Transverse colon (tissue), 4 donors: Measurements from ENCODE around the gene FOXP2. TPM values are rescaled to one million over a fixed set of nuclear protein-coding genes. Genes with fewer than 3 reads are reported as not detected.

ENCODE experiments used
- DNase-seq: peaks from one replicate; pipeline ENCODE4 v3.0.0-alpha.2; 2019
- H3K27ac ChIP-seq, 4 donors: fragments of 200-600 bp; sonication (generic); 2 replicates each; pipeline ENCODE4 v1.5.1; 2016 to 2018; ENCODE audit warnings: inconsistent platforms in 4 of 4
- H3K27me3 ChIP-seq: fragments of 200-600 bp; sonication (generic); 2 replicates; pipeline ENCODE4 v1.5.1; 2017; ENCODE audit warnings: inconsistent platforms
- H3K36me3 ChIP-seq, 4 donors: fragments of 200-600 bp; sonication (generic); 2 replicates each; pipeline ENCODE4 v1.5.1; 2017 to 2019; ENCODE audit warnings: inconsistent platforms in 4 of 4
- H3K4me1 ChIP-seq, 4 donors: fragments of 200-600 bp; sonication (generic); 2 replicates each; pipeline ENCODE4 v1.5.1; 2017 to 2020; ENCODE audit warnings: inconsistent platforms in 4 of 4
- H3K4me3 ChIP-seq, 4 donors: fragments of 200-600 bp; sonication (generic); 1 replicate in 1 of 4; 2 replicates in 3 of 4; pipeline versions ENCODE4 v1.5.1 to v1.6.1; 2017 to 2019; ENCODE audit warnings: inconsistent platforms in 4 of 4
- H3K9me3 ChIP-seq, 2 donors: fragments of 200-600 bp; sonication (generic); 2 replicates each; pipeline ENCODE4 v1.5.1; 2017 to 2019; ENCODE audit warnings: inconsistent platforms in 2 of 2
- EP300 ChIP-seq: sonication (generic); formaldehyde crosslinking; IDR thresholded peaks from one replicate; pipeline ENCODE4 v1.6.1; 2017; ENCODE audit warnings: antibody characterized with exemption, low read depth
- POLR2A ChIP-seq: fragments of 450-650 bp; IDR thresholded peaks from one replicate; pipeline ENCODE4 v1.6.1; 2016; ENCODE audit warnings: antibody characterized with exemption, mild to moderate bottlenecking, moderate library complexity
- POLR2AphosphoS5 ChIP-seq, 3 donors: sonication (generic); formaldehyde crosslinking; IDR thresholded peaks; one replicate each; pipeline ENCODE4 v1.6.1; 2016; ENCODE audit warnings: antibody characterized with exemption in 3 of 3
- WGBS, 2 donors: methylation state at CpG; one replicate each; pipeline ENCODE4 v1.1.5; 2018; ENCODE audit warnings: low coverage in 1 of 2; 5-methylcytosine and 5-hydroxymethylcytosine counted together
- in situ Hi-C, 4 donors: fragments of 200-750 bp; cut with MboI; loops; one replicate each; pipeline versions ENCODE4 v1.15.0 to v1.15.1; 2017; ENCODE audit warnings: low sequenced_read_pairs in 3 of 4, low pct_ligation_motif_present in 1 of 4, low pct_unique_long_range_greater_than_20kb in 1 of 4
- intact Hi-C: fragments of 100-400 bp; cut with DNase I; formaldehyde crosslinking; loops from one replicate; pipeline ENCODE4 v1.15.1; 2023; ENCODE audit warnings: low total_unique reads
- total RNA-seq, 4 donors: library from RNA; depleted of rRNA; stranded (reverse); fragments of >200 nt; gene quantifications; one replicate each; pipeline ENCODE4 v1.1.0, GENCODE V29; 2016
- TF ChIP-seq, protein P1 (sequence below), 5 experiments: fragments of 200-600 bp in 3 of 5; fragments of 450-650 bp in 2 of 5; sonication (generic) in 3 of 5; IDR thresholded peaks; 1 replicate in 2 of 5; 2 replicates in 3 of 5; pipeline ENCODE4 v1.5.1; 2016 to 2017; ENCODE audit warnings: antibody characterized with exemption in 5 of 5, inconsistent platforms in 3 of 5, mild to moderate bottlenecking in 2 of 5, moderate library complexity in 1 of 5

Gene FOXP2
- total RNA-seq, 4 donors from 2014 or later, result 20.5 to 102 (median 34.0) TPM

DNA sequence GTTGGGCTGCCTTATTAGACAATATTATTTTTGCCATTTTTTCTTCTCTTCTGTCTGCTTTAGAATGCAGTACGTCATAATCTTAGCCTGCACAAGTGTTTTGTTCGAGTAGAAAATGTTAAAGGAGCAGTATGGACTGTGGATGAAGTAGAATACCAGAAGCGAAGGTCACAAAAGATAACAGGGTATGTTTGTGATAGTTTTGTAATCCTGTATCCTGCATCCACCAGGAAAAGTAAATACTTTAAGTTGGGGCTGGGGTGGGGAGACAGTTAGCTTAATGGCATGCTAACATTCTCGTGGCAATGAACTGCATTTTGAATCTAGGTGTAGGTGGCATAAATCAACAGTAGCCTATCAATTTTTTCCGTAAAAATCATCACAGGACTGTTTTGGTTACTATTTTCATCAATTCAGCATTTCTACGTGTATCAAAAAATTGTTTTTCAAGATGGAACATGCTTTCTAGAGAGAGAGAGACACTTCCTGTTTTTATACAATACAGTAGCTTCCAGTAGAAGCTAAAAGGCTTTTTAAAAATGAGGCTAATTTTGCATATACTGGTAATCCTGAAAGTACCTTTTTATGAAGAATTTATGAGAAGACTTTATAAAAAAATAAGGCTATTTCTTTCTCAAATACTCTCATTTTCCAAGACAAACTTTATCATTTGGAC, 247.5 kb downstream of the FOXP2 start:
- in situ Hi-C loops (loop anchor here in 2 of 4 donors (25.0 kb wide), 2 partner anchors 425 to 575 kb away; no protein-coding TSS in a partner anchor), intact Hi-C loops (loop anchor here (10.0 kb wide), 1 partner anchor 577 kb away; no protein-coding TSS in a partner anchor)
- Histone ChIP-seq H3K9me3 (no peaks in the 10 kb centered on the region), H3K4me3 (no peak overlapping the region), H3K27ac (no peak overlapping the region), H3K4me1 (no peaks in the 10 kb centered on the region), H3K36me3 (no peaks in the 10 kb centered on the region), H3K27me3 (no peaks in the 10 kb centered on the region)
- no peak for DNase-seq
- TF ChIP-seq, protein P1, sequence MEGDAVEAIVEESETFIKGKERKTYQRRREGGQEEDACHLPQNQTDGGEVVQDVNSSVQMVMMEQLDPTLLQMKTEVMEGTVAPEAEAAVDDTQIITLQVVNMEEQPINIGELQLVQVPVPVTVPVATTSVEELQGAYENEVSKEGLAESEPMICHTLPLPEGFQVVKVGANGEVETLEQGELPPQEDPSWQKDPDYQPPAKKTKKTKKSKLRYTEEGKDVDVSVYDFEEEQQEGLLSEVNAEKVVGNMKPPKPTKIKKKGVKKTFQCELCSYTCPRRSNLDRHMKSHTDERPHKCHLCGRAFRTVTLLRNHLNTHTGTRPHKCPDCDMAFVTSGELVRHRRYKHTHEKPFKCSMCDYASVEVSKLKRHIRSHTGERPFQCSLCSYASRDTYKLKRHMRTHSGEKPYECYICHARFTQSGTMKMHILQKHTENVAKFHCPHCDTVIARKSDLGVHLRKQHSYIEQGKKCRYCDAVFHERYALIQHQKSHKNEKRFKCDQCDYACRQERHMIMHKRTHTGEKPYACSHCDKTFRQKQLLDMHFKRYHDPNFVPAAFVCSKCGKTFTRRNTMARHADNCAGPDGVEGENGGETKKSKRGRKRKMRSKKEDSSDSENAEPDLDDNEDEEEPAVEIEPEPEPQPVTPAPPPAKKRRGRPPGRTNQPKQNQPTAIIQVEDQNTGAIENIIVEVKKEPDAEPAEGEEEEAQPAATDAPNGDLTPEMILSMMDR (IDR thresholded peaks at IDR 0.05), result no peak
- TF ChIP-seq POLR2AphosphoS5 (IDR thresholded peaks at IDR 0.05) (no peak), POLR2A (no peak), EP300 (no peak)
- 69 to 73% methylated on average over 6 of the region's 6 CpGs for WGBS, 2 donors

DNA sequence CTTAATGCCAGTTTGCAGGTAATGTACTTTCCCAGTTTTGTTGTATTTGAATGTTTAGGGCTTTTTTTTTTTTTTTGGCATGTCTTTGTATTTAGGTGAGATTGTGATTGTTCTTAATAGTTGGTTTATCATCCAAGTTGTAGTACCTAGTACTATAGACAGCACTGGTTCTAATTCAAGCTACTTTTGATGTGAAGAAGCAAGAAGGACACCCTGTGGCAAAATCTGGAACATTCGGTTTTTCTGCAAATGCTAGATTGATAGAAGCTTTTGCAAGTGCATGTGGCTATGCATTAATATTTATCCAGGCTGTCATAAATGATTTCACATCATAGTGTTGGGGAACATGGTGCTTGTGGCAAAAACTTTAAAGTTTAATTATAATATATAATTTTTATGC, 248.9 kb downstream of the FOXP2 start:
- H3K9me3 ChIP-seq, result no peaks in the 10 kb centered on the region
- intact Hi-C loops (loop anchor here (10.0 kb wide), 1 partner anchor 579 kb away; no protein-coding TSS in a partner anchor), in situ Hi-C loops (loop anchor here in 2 of 4 donors (25.0 kb wide), 2 partner anchors 426 to 576 kb away; no protein-coding TSS in a partner anchor)
- H3K27me3 ChIP-seq, result no peaks in the 10 kb centered on the region
- no peak overlapping the region for H3K27ac ChIP-seq
- 49% methylated on average over 1 of the region's 1 CpG; no CpG with 5 or more reads in 1 of the 2 donors for WGBS, 2 donors
- TF ChIP-seq POLR2AphosphoS5 (IDR thresholded peaks at IDR 0.05), result no peak
- TF ChIP-seq, protein P1 (IDR thresholded peaks at IDR 0.05), result peak in 4 of 5 experiments; percentile 19 to 44 (median 28)
- DNase-seq, result peak; percentile 8
- H3K4me3 ChIP-seq, result no peak overlapping the region
- no peaks in the 10 kb centered on the region for H3K36me3 ChIP-seq
- H3K4me1 ChIP-seq, result no peaks in the 10 kb centered on the region

DNA sequence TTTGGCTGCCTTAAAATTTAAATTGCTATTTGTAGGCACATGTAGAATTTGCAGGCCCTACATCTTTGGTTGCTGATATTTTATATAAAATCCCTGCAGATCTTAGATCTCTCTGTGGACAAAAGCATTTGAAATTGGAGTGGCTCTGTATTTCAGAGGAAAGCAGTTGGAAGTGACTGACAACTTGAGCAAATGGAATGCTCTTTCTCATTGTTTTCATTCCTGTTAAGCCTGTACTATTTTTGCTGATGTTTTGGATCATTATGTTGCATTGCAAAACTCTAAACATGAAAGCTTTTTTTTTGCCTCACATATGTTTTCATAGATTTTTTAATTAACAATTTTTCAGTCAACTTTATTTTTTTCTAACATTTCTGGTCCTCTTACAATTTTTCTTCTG, 256.1 kb downstream of the FOXP2 start:
- no peaks in the 10 kb centered on the region for H3K9me3 ChIP-seq
- H3K36me3 ChIP-seq, result no peaks in the 10 kb centered on the region
- no peaks in the 10 kb centered on the region for H3K27me3 ChIP-seq
- no peak overlapping the region for H3K4me3 ChIP-seq
- no peaks in the 10 kb centered on the region for H3K4me1 ChIP-seq
- DNase-seq, result no peak
- H3K27ac ChIP-seq, result no peak overlapping the region
- TF ChIP-seq, protein P1 (IDR thresholded peaks at IDR 0.05), result no peak
- TF ChIP-seq POLR2AphosphoS5 (IDR thresholded peaks at IDR 0.05), result no peak
- no peak for TF ChIP-seq POLR2A
- no peak for TF ChIP-seq EP300
- in situ Hi-C loops (loop anchor here in 2 of 4 donors (25.0 kb wide), 2 partner anchors 433 to 583 kb away; no protein-coding TSS in a partner anchor), intact Hi-C loops (no loop called here)

DNA sequence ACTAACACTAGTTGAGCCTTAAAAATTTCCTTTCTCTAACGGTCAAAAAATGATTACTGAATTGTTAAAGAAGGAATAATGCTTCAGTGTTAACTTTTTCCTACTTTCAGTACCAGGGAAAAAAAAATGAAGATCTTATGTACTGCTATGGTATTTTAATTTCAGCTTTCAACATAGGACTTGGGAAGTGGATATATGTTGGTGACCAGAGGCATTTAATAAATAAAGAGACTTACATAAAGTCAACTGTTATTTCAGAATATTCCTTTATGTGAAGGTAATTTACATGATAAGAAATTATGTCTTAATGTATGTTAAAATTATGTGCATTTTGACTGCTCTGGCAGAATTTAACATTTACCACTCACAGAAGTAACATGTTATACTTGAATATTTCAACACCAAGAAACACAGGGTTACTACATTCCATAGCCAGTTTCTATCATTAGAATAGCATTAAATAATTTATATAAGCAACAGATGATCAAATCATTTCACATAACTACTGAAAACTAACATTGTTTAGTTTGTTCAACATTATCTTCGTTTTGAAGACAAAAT, 257.0 kb downstream of the FOXP2 start:
- no peak for DNase-seq
- H3K9me3 ChIP-seq, result no peaks in the 10 kb centered on the region
- in situ Hi-C loops (loop anchor here in 2 of 4 donors (25.0 kb wide), 2 partner anchors 434 to 584 kb away; no protein-coding TSS in a partner anchor), intact Hi-C loops (no loop called here)
- no peak overlapping the region for H3K27ac ChIP-seq
- H3K36me3 ChIP-seq, result no peaks in the 10 kb centered on the region
- WGBS, 2 donors, result 73 to 80% methylated on average over 2 of the region's 2 CpGs
- H3K4me1 ChIP-seq, result no peaks in the 10 kb centered on the region
- no peak overlapping the region for H3K4me3 ChIP-seq
- TF ChIP-seq POLR2A, result no peak
- no peak for TF ChIP-seq EP300
- no peaks in the 10 kb centered on the region for H3K27me3 ChIP-seq
